Glutamatergic neuron (in vitro differentiated cells): ENCODE results near the gene LIMD2. TPM values are rescaled to one million over a fixed set of nuclear protein-coding genes. Genes with fewer than 3 reads are reported as not detected.

ENCODE experiments used
- DNase-seq: peaks from one replicate; pipeline ENCODE4 v3.0.0; 2022
- H3K27ac Mint-ChIP-seq: one replicate; pipeline ENCODE4 v1.8.0; 2020; ENCODE audit warnings: mild to moderate bottlenecking, mixed read lengths, inconsistent platforms; ENCODE audit not compliant: unreplicated experiment
- H3K27me3 Mint-ChIP-seq: one replicate; pipeline ENCODE4 v1.8.0; 2020; ENCODE audit warnings: mild to moderate bottlenecking, moderate library complexity, mixed read lengths, inconsistent platforms; ENCODE audit not compliant: unreplicated experiment
- H3K36me3 Mint-ChIP-seq: one replicate; pipeline ENCODE4 v1.8.0; 2020; ENCODE audit warnings: mild to moderate bottlenecking, mixed read lengths, inconsistent platforms; ENCODE audit not compliant: unreplicated experiment
- H3K4me1 Mint-ChIP-seq: one replicate; pipeline ENCODE4 v1.8.0; 2020; ENCODE audit warnings: mild to moderate bottlenecking, low read depth, mixed read lengths, inconsistent platforms; ENCODE audit not compliant: unreplicated experiment
- H3K4me3 Mint-ChIP-seq: one replicate; pipeline ENCODE4 v1.8.0; 2020; ENCODE audit warnings: mild to moderate bottlenecking, mixed read lengths, inconsistent platforms; ENCODE audit not compliant: unreplicated experiment
- H3K9me3 Mint-ChIP-seq: one replicate; pipeline ENCODE4 v1.8.0; 2020; ENCODE audit warnings: mild to moderate bottlenecking, moderate library complexity, mixed read lengths, inconsistent platforms; ENCODE audit not compliant: unreplicated experiment
- long read RNA-seq: library from polyadenylated mRNA; unstranded; transcript quantifications from one replicate; pipeline ENCODE4 v2.0.0, GENCODE V29; 2020; ENCODE audit not compliant: unreplicated experiment
- total RNA-seq: library from RNA; stranded (reverse); fragmentation: NEBNext Ultra II Directional; extraction: Animal tissue kit (Norgen Biotek cat#: 25700); gene quantifications from one replicate; pipeline ENCODE4 v1.2.1, GENCODE V29; 2021; ENCODE audit not compliant: unreplicated experiment
- TF ChIP-seq, protein P1 (sequence below): fragments of 200-600 bp; sonication (generic); IDR thresholded peaks from one replicate; pipeline ENCODE4 v1.5.0; 2021; ENCODE audit not compliant: partially characterized antibody, unreplicated experiment

The LIMD2 gene
- total RNA-seq, result 311 TPM
- long read RNA-seq, transcript LIMD2-203 (3 exons, 2,019 nt), result minor isoform, 5 of 211 reads
- long read RNA-seq, transcript LIMD2-212 (5 exons, 566 nt), result minor isoform, 8 of 211 reads
- long read RNA-seq, transcript LIMD2-201 (5 exons, 3,193 nt), result major isoform, 132 of 211 reads
- long read RNA-seq, transcript LIMD2-208 (4 exons, 709 nt), result minor isoform, 10 of 211 reads
- long read RNA-seq, partial matches to known transcripts, result 20 of 211 reads
- long read RNA-seq, other reads (novel, unspliced or antisense), result 30 of 211 reads

DNA sequence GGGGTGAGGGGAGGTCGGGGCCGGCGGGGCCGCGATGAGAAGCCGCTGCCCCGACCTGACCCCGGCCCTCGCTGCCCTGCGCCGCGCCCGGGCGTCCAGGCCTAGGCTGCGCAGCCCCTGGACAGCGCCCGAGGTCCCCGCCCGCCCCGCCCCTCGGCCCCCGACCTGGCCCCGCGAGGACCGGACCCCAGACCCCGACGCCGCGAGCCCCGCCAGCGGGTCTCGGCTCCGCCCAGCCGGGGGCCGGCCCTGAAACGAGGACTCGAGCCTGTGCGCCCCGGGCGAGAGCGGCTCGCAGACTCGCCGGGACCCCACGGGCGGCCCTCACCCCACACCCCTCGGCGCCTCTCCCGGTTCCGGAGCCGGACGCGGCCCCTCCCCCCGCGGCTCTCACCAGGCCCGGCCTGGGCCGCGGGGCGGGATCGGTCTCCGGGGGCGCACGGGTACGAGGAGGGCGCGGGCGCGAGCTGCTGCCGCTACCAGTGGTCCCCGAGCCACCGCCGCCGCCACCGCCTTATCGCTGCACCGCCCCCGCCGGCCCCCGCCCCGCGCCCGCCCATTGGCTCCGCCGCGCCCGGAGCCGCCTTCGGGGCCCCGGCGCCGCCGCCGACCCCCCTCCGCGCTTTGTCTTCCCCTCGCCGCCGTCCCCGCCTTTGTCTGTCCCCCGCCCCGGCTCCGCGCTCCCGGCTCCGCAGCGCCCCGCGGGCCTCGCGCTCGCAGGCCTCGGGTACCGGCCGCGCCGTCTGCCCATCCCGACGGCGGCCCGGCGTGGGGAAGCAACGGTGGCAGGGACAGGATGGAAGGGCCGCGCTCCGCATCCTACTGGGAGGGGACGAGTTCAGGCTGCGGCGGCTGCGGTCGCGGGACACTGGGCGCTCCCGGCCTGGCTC is at the start of gene LIMD2:
Gene LIMD2, minus strand, starts transcription at position 488 of the 890 bp plus-strand sequence. CDS start 827 bp downstream, outside the sequence.
- Mint-ChIP-seq H3K27me3 (peaks cover 17% of the 10 kb centered on the region), H3K4me1 (peaks cover 41% of the 10 kb centered on the region), H3K27ac (peak within 1 kb of the TSS; percentile 62), H3K9me3 (peaks cover 29% of the 10 kb centered on the region), H3K36me3 (no peaks in the 10 kb centered on the region), H3K4me3 (peak within 1 kb of the TSS; percentile 95)
- peak; percentile 86 for DNase-seq
- TF ChIP-seq, protein P1, sequence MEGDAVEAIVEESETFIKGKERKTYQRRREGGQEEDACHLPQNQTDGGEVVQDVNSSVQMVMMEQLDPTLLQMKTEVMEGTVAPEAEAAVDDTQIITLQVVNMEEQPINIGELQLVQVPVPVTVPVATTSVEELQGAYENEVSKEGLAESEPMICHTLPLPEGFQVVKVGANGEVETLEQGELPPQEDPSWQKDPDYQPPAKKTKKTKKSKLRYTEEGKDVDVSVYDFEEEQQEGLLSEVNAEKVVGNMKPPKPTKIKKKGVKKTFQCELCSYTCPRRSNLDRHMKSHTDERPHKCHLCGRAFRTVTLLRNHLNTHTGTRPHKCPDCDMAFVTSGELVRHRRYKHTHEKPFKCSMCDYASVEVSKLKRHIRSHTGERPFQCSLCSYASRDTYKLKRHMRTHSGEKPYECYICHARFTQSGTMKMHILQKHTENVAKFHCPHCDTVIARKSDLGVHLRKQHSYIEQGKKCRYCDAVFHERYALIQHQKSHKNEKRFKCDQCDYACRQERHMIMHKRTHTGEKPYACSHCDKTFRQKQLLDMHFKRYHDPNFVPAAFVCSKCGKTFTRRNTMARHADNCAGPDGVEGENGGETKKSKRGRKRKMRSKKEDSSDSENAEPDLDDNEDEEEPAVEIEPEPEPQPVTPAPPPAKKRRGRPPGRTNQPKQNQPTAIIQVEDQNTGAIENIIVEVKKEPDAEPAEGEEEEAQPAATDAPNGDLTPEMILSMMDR, result no peak

DNA sequence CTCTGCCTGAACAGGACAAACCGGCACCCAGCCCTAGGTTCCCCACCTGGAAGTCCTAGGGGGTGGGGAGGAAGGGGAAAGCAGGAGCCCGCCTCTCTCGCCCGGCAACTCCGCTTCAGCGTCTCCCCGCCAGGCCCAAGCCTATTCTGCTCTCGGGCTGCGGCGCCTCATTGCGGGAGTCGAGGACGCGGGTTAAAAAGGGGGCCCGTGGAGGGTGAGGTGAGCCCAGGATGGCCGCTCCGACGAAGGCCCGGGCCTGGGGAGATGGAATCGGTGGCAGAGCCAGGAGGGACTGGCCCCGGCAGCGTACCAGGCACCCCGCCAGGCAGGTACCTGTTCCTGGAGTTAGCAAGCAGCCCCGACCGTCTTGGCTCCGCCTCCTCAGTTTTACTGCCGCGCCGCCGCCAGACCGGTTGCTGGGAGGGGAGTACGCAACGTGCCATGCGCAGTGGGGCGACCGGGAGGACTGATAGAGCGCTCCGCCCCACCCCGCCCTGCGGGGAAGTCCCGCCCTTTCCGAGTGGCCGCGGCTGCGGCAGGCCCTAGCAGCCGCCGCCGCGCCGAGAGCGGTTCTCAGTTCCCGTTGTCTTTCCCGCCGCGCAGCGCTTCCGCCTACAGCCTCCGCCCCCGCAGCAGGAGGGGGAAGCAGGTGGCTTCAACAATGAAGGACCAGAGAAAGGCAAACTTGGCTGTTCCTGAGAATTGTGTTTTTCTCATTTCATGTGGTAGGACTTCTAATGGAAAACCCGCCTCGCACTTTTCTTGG is 41.7 kb upstream of the LIMD2 start, which contains the start of gene STRADA:
Gene STRADA, minus strand, starts transcription at position 392 of the 766 bp plus-strand sequence. CDS start 13,430 bp downstream, outside the sequence.
- DNase-seq, result peak; percentile 99
- TF ChIP-seq, protein P1, result no peak
- no peaks in the 10 kb centered on the region for H3K36me3 Mint-ChIP-seq
- H3K9me3 Mint-ChIP-seq, result peaks cover 4% of the 10 kb centered on the region
- peaks cover 4% of the 10 kb centered on the region for H3K27me3 Mint-ChIP-seq
- H3K4me1 Mint-ChIP-seq, result peaks cover 3% of the 10 kb centered on the region
- peak within 1 kb of the TSS; percentile 94 for H3K4me3 Mint-ChIP-seq
- peak within 1 kb of the TSS; percentile 97 for H3K27ac Mint-ChIP-seq

DNA sequence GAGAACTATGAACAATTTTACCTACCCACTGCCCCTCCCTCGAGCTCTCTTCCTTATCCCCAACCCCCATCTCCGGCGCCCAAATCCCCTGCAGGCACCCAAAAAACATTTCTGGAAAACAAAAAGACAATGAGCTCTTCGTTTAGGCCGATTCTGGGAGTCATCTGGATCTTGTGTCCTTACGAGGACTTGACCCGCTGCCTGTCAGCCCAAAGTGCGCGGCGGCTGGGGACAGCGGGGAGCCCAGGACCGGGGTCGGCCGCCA is 41.1 kb upstream of the LIMD2 start:
- TF ChIP-seq, protein P1, result no peak
- Mint-ChIP-seq H3K27me3 (peaks cover 4% of the 10 kb centered on the region), H3K27ac (peak overlapping the region; percentile 97), H3K36me3 (no peaks in the 10 kb centered on the region), H3K9me3 (peaks cover 4% of the 10 kb centered on the region), H3K4me1 (peaks cover 3% of the 10 kb centered on the region), H3K4me3 (peak overlapping the region; percentile 94)
- no peak for DNase-seq

DNA sequence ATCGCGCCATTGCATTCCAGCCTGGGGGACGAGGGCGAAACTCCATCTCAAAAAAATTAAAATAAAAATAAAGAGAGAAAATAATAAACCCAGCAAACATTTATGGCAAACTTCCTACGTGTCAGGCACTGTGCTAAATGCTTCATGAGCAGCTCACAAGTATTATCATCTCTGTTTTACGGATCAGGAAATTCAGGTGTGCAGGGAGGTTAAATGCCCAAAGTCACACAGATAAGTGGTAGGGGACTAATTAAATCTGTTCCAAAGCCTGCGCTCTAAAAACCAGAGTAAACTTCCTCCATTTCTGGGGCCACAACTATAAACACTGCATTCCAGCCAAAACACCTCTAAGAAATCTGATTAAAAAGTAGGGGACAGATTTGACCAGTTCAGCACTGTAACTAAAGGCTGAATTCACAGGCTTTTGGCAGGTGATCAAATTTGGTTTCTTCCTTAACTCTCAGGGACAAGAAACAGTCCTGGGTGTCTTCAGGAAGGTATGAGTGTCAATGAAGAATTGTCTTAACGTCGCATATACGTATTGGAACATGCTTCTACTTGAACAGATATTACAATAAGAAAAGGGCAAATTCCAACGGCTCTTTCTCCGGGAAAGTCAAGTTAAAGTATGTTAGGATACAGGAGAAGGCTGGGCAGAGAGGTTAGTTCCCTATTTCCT is 40.7 kb upstream of the LIMD2 start:
- Mint-ChIP-seq H3K4me1 (peaks cover 3% of the 10 kb centered on the region), H3K4me3 (peak overlapping the region; percentile 94), H3K27ac (peak overlapping the region; percentile 97), H3K9me3 (peaks cover 4% of the 10 kb centered on the region), H3K27me3 (peaks cover 4% of the 10 kb centered on the region), H3K36me3 (no peaks in the 10 kb centered on the region)
- TF ChIP-seq, protein P1, result no peak
- DNase-seq, result no peak
